Vagina (tissue), 2 donors: ENCODE measurements around the gene CSNK1D. TPM values are rescaled to one million over a fixed set of nuclear protein-coding genes. Genes with fewer than 3 reads are reported as not detected.
A peak's percentile ranks its signal among the peaks of the same experiment; 100 is the strongest.

Experiments used
- DNase-seq, 2 donors: peaks; one replicate each; pipeline ENCODE4 v3.0.0-alpha.2; 2017; ENCODE audit errors: extremely low spot score in 2 of 2
- H3K27ac ChIP-seq: fragments of 200-600 bp; sonication (generic); one replicate; pipeline ENCODE4 v1.5.1; 2019
- H3K27me3 ChIP-seq: fragments of 200-600 bp; sonication (generic); one replicate; pipeline ENCODE4 v1.5.1; 2019
- H3K36me3 ChIP-seq, 2 donors: fragments of 200-600 bp; sonication (generic); one replicate each; pipeline ENCODE4 v1.5.1; 2017 to 2019
- H3K4me1 ChIP-seq: fragments of 200-600 bp; sonication (generic); one replicate; pipeline ENCODE4 v1.5.1; 2019
- H3K4me3 ChIP-seq, 2 donors: fragments of 200-600 bp; sonication (generic); 1 replicate in 1 of 2; 2 replicates in 1 of 2; pipeline ENCODE4 v1.5.1; 2016 to 2019
- H3K9me3 ChIP-seq: fragments of 200-600 bp; sonication (generic); one replicate; pipeline ENCODE4 v1.5.1; 2019
- POLR2A ChIP-seq, 2 donors: fragments of 450-650 bp; IDR thresholded peaks; one replicate each; pipeline ENCODE4 v1.6.1; 2017; ENCODE audit warnings: antibody characterized with exemption in 2 of 2, mild to moderate bottlenecking in 2 of 2, moderate library complexity in 2 of 2
- POLR2AphosphoS5 ChIP-seq, 2 donors: sonication (generic); formaldehyde crosslinking; IDR thresholded peaks; one replicate each; pipeline ENCODE4 v1.9.0; 2017; ENCODE audit warnings: antibody characterized with exemption in 2 of 2, mild to moderate bottlenecking in 2 of 2, low read depth in 1 of 2; ENCODE audit not compliant: insufficient read depth in 1 of 2
- intact Hi-C: fragments of 100-400 bp; cut with DNase I; formaldehyde crosslinking; loops from one replicate; pipeline ENCODE4 v1.15.1; 2023
- total RNA-seq: library from RNA; depleted of rRNA; stranded (reverse); fragments of >200 nt; gene quantifications from one replicate; pipeline ENCODE4 v1.2.3, GENCODE V29; 2016
- TF ChIP-seq, protein P1 (sequence below), 3 experiments: fragments of 450-650 bp in 2 of 3; fragments of 200-600 bp in 1 of 3; sonication (generic) in 1 of 3; IDR thresholded peaks; one replicate each; pipeline ENCODE4 v1.5.1; 2017 to 2019; ENCODE audit warnings: antibody characterized with exemption in 3 of 3, mild to moderate bottlenecking in 2 of 3, moderate library complexity in 2 of 3

Gene CSNK1D
- total RNA-seq, 1 donor from 2014 or later: 67.8 TPM

DNA sequence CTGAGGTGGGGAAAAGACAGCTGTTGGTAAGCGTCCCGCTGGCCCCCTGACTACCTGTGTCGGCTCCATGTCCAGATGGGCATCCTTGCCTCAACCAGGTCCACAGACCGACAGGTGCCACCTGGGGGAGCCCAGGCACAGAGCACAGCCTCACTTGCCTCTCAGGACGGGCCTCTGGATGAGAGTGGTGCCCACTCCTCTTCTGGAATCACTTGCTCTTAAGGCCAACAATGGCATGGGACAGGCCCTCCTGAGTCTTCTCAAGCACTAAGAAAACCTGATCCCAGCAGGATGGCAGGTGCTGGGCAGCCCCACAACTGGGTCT lies 27.5 kb downstream of the CSNK1D start:
- intact Hi-C loops: no loop called here
- no peak overlapping the region for H3K4me3 ChIP-seq
- no peaks in the 10 kb centered on the region for H3K27me3 ChIP-seq
- H3K36me3 ChIP-seq: peaks cover 0 to 70% of the 10 kb centered on the region in 2 donors
- peak overlapping the region; percentile 78 for H3K27ac ChIP-seq
- H3K9me3 ChIP-seq: no peaks in the 10 kb centered on the region
- TF ChIP-seq POLR2AphosphoS5 (IDR thresholded peaks at IDR 0.05; ENCODE audit: insufficient read depth in 1 of 2, low read depth in 1 of 2) (no peak), POLR2A (IDR thresholded peaks at IDR 0.05) (no peak)
- TF ChIP-seq, protein P1, sequence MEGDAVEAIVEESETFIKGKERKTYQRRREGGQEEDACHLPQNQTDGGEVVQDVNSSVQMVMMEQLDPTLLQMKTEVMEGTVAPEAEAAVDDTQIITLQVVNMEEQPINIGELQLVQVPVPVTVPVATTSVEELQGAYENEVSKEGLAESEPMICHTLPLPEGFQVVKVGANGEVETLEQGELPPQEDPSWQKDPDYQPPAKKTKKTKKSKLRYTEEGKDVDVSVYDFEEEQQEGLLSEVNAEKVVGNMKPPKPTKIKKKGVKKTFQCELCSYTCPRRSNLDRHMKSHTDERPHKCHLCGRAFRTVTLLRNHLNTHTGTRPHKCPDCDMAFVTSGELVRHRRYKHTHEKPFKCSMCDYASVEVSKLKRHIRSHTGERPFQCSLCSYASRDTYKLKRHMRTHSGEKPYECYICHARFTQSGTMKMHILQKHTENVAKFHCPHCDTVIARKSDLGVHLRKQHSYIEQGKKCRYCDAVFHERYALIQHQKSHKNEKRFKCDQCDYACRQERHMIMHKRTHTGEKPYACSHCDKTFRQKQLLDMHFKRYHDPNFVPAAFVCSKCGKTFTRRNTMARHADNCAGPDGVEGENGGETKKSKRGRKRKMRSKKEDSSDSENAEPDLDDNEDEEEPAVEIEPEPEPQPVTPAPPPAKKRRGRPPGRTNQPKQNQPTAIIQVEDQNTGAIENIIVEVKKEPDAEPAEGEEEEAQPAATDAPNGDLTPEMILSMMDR (IDR thresholded peaks at IDR 0.05): no peak
- peaks cover 68% of the 10 kb centered on the region for H3K4me1 ChIP-seq
- DNase-seq: no peak

DNA sequence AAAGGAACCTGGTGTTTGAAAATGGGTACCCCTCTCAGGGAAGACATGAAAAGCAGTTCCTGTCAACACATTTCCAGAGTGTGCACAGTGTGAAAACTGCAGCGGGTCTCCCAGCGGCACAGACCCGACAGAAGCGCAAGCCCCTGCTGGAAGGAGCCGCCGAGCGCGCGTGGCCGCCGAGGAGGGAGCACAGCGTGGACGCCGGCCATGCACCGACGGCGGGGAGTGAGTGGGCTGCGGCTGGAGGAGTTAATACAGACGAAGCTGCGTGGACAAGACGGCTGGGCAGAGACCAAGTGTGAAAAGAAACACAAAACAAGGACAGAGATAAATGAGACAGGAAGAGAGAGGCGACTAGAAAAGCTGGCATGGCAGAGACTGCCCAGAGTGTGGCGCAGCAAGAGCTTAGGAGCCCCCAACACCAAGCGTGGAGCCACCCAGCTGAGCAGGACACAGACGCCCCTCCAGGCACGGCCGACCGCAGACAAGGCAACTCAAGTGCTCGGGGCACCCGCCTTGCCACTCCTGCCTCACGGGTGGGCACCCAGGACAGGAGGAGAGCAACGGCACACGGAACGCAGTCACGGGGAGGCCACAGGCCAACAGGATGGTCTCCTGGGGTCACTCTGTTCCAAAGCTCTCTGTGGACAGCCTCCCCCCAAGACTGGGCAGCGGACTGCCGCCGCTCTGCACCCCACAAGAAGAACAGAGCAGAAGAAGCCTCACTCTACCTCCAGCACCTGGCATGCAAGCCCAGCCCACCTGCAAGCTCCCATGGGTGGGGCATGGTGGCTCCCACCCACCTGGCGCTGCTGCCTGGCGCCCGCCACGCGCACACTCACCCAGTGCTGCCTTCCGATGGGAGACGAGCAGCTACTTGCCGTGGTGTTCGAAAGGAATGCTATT lies 28.1 kb downstream of the CSNK1D start:
- TF ChIP-seq, protein P1 (IDR thresholded peaks at IDR 0.05): no peak
- no peak for TF ChIP-seq POLR2AphosphoS5 (IDR thresholded peaks at IDR 0.05; ENCODE audit: insufficient read depth in 1 of 2, low read depth in 1 of 2)
- TF ChIP-seq POLR2A (IDR thresholded peaks at IDR 0.05): no peak
- DNase-seq: no peak
- Histone ChIP-seq H3K36me3 (peaks cover 0 to 64% of the 10 kb centered on the region in 2 donors), H3K4me3 (no peak overlapping the region), H3K27me3 (no peaks in the 10 kb centered on the region), H3K4me1 (peaks cover 74% of the 10 kb centered on the region), H3K9me3 (no peaks in the 10 kb centered on the region), H3K27ac (peak overlapping the region; percentile 78)
- intact Hi-C loops: loop anchor here (2.0 kb wide), 1 partner anchor 75 kb away; no protein-coding TSS in a partner anchor

DNA sequence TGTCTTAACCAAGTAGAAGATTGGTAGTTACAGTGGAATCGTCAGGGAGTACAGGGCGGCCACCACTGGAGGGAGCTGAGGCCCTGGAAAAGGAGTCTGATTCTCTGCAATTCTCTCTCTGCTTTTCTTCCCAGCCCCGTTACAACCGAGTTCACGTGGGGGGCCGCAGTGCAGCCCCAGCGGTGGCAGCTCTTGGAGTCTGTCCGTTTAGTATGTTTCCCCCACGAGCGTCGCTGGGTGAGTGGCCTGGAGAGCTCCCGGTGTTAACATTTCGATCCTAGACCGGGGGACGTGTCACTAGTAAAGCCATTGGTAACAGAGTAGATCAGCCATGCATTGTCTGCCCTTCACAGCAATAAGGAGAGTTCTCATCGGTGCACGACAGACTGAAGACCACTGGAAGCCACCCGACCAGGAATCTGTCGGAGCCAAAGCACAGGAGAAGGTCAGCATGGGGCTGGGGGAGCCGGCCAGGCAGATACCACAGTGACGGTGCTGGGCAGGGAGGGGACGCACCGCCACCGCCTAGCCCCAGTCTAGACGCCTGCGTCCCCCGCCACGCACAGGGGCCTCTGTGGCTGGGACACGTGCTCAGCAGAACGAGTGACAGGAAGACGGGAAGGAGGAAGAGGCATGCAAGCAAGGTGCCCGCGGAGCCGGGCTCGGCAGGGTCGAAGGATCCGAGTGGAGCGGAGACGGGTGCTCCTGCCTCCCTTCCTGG lies 28.9 kb downstream of the CSNK1D start:
- Histone ChIP-seq H3K9me3 (no peaks in the 10 kb centered on the region), H3K4me3 (no peak overlapping the region), H3K27ac (peak overlapping the region; percentile 42), H3K27me3 (no peaks in the 10 kb centered on the region), H3K36me3 (peaks cover 0 to 56% of the 10 kb centered on the region in 2 donors), H3K4me1 (peaks cover 82% of the 10 kb centered on the region)
- DNase-seq: no peak
- intact Hi-C loops: loop anchor here (2.0 kb wide), 1 partner anchor 76 kb away; no protein-coding TSS in a partner anchor
- TF ChIP-seq POLR2AphosphoS5 (IDR thresholded peaks at IDR 0.05; ENCODE audit: insufficient read depth in 1 of 2, low read depth in 1 of 2) (peak in 1 of 2 donors; percentile 22), POLR2A (IDR thresholded peaks at IDR 0.05) (no peak)
- TF ChIP-seq, protein P1 (IDR thresholded peaks at IDR 0.05): peak in 1 of 3 experiments; percentile 35

DNA sequence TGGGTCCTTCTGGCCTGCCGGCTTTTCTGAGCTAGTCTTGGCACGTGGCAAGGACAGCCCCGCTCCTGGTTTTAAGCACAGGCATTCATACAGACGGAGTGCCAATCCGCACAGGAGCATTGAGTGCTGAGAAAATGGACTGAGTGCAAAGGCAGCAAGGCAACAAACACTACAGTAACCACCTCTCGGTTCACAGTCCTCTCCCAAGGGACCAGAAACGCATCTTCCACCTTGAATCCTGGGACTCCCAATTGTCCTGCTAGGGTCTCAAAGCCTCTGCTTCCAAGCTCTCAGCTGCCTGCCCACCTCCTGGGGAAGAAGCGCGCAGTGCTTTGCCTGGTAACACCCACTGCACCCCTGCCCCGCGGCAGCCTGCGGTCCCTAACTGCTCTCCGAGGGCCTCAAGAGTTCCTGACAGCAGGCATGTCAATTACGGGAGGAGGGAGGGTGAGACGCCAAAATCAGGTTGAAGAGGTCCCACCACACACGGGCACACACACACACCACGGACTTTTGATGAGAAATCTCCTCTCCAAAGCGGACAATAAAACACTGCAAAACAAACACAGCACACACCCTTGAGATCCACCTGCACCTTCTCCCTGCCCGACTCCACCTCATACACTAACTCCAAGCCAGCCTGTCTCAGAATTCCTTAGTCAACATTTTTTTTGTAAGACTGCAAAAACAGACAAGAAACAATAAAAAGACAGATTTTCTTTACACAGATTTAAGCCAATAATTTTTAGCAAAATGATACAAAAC lies 29.7 kb downstream of the CSNK1D start:
- no peak for TF ChIP-seq POLR2AphosphoS5 (IDR thresholded peaks at IDR 0.05; ENCODE audit: insufficient read depth in 1 of 2, low read depth in 1 of 2)
- TF ChIP-seq, protein P1 (IDR thresholded peaks at IDR 0.05): no peak
- no peak for TF ChIP-seq POLR2A (IDR thresholded peaks at IDR 0.05)
- H3K27me3 ChIP-seq: no peaks in the 10 kb centered on the region
- intact Hi-C loops: loop anchor here (2.0 kb wide), 1 partner anchor 77 kb away; no protein-coding TSS in a partner anchor
- peaks cover 89% of the 10 kb centered on the region for H3K4me1 ChIP-seq
- peaks cover 0 to 48% of the 10 kb centered on the region in 2 donors for H3K36me3 ChIP-seq
- no peak for DNase-seq
- no peak overlapping the region for H3K4me3 ChIP-seq
- no peaks in the 10 kb centered on the region for H3K9me3 ChIP-seq
- peak overlapping the region; percentile 85 for H3K27ac ChIP-seq
